ENCODE data around the gene CCDC61.
A peak's percentile ranks its signal among the peaks of the same experiment; 100 is the strongest.

Gene CCDC61

GRCh38 chr19:46015687-46016425, 20.6 kb downstream of the CCDC61 start:
- DNase-seq (ENCODE audit: low read depth in 3 of 3), result no peak

GRCh38 chr19:46016426-46017094, 21.3 kb downstream of the CCDC61 start:
- peak; percentile 63 to 82 (median 63) for DNase-seq (ENCODE audit: low read depth in 3 of 3)

- no peak for DNase-seq (ENCODE audit: low read depth in 3 of 3)
These were observed 21.8 kb downstream of the CCDC61 start for GRCh38 chr19:46017095-46017429.

GRCh38 chr19:46017874-46018675, 22.8 kb downstream of the CCDC61 start:
- no peak for DNase-seq (ENCODE audit: low read depth in 3 of 3)

- DNase-seq (ENCODE audit: low read depth in 3 of 3), result no peak
These were observed 23.5 kb downstream of the CCDC61 start for GRCh38 chr19:46018729-46019251.

GRCh38 chr19:46019270-46019669, 24.0 kb downstream of the CCDC61 start:
- no peak for DNase-seq (ENCODE audit: low read depth in 3 of 3)

GRCh38 chr19:46020819-46021125, 25.5 kb downstream of the CCDC61 start:
- no peak for DNase-seq (ENCODE audit: low read depth in 3 of 3)

- DNase-seq (ENCODE audit: low read depth in 3 of 3), result no peak
These were observed 26.3 kb downstream of the CCDC61 start for GRCh38 chr19:46021531-46022041.

GRCh38 chr19:46022061-46022430, 26.8 kb downstream of the CCDC61 start:
- DNase-seq (ENCODE audit: low read depth in 3 of 3), result no peak

GRCh38 chr19:46022431-46023310, 27.4 kb downstream of the CCDC61 start, which contains the start of gene PGLYRP1:
Gene PGLYRP1, minus strand, starts transcription at chr19:46023053. Its CDS starts 32 bp downstream, at chr19:46023021.
- no peak for DNase-seq (ENCODE audit: low read depth in 3 of 3)

GRCh38 chr19:46023311-46023779, 28.1 kb downstream of the CCDC61 start:
- no peak for DNase-seq (ENCODE audit: low read depth in 3 of 3)

- DNase-seq (ENCODE audit: low read depth in 3 of 3), result no peak
These were observed 30.6 kb downstream of the CCDC61 start for GRCh38 chr19:46025835-46026234.

- no peak for DNase-seq (ENCODE audit: low read depth in 3 of 3)
These were observed 35.7 kb downstream of the CCDC61 start for GRCh38 chr19:46030812-46031550.

- no peak for DNase-seq (ENCODE audit: low read depth in 3 of 3)
These were observed 36.7 kb downstream of the CCDC61 start for GRCh38 chr19:46031781-46032596.

- DNase-seq (ENCODE audit: low read depth in 3 of 3), result no peak
These were observed 37.3 kb downstream of the CCDC61 start for GRCh38 chr19:46032597-46033025.

- no peak for DNase-seq (ENCODE audit: low read depth in 3 of 3)
These were observed 38.1 kb downstream of the CCDC61 start for GRCh38 chr19:46033401-46033800.

GRCh38 chr19:46035546-46035945, 40.3 kb downstream of the CCDC61 start:
- DNase-seq (ENCODE audit: low read depth in 3 of 3), result no peak

GRCh38 chr19:46035986-46036743, 40.9 kb downstream of the CCDC61 start:
- DNase-seq (ENCODE audit: low read depth in 3 of 3), result no peak

GRCh38 chr19:46036744-46037128, 41.5 kb downstream of the CCDC61 start:
- no peak for DNase-seq (ENCODE audit: low read depth in 3 of 3)
